HepG2 (cell line): ENCODE results near the gene SPATA46. TPM values are rescaled to one million over a fixed set of nuclear protein-coding genes. Genes with fewer than 3 reads are reported as not detected.

Experiments
- ATAC-seq: fragments of 200-7000 bp; cut with Tn5 transposase; 3 replicates; pipeline ENCODE4 v1.9.1; 2020; ENCODE audit warnings: mild to moderate bottlenecking, moderate library complexity
- BruUV-seq: library from RNA; stranded (reverse); fragments of 400-500 nt; replicated peaks from 2 replicates; lab custom pipeline; 2021; lab: Mats Ljungman, UMichigan
- CTCF ChIA-PET: fragments of 300-600 bp; formaldehyde crosslinking; extraction: SDS; loops from one replicate; lab custom pipeline; 2021; ENCODE audit warnings: low total read pairs, inconsistent platforms, low intra/inter-chr PET ratio; lab: Yijun Ruan, JAX
- POLR2A ChIA-PET: fragments of 350-600 bp; sonication (Branson Sonifier 250); formaldehyde crosslinking; loops from one replicate; lab custom pipeline; 2020; ENCODE audit warnings: antibody characterized with exemption, inconsistent platforms; lab: Yijun Ruan, JAX
- DNase-seq: peaks from one replicate; pipeline ENCODE4 v3.0.0-alpha.2; 2015; ENCODE audit warnings: low spot score
- FAIRE-seq: peaks from 3 replicates; lab custom pipeline; 2011; peaks lifted over from hg19 to GRCh38; lab: Jason Lieb, UNC
- H2AFZ ChIP-seq: one replicate; pipeline ENCODE4 v1.6.1; 2011; ENCODE audit warnings: low read length, inconsistent platforms
- H3K27ac ChIP-seq: fragments of 300-600 bp; 3 replicates; pipeline ENCODE4 v1.8.0; 2011; ENCODE audit warnings: mixed run types, mild to moderate bottlenecking, mixed read lengths, low read length, inconsistent platforms; ENCODE audit not compliant: insufficient read depth; ENCODE audit errors: extremely low read length
- H3K27me3 ChIP-seq, 2 experiments: fragments of 200-600 bp in 1 of 2; 2 replicates in 1 of 2; 3 replicates in 1 of 2; pipeline versions ENCODE4 v1.6.0 to v1.8.0; 2011; ENCODE audit warnings: low read length in 2 of 2, mild to moderate bottlenecking in 2 of 2, moderate library complexity in 2 of 2, inconsistent platforms in 1 of 2; ENCODE audit not compliant: insufficient read depth in 2 of 2, control insufficient read depth in 1 of 2
- H3K36me3 ChIP-seq, 2 experiments: fragments of 200-600 bp in 1 of 2; replicated peaks in 1 of 2; 2 replicates in 1 of 2; 3 replicates in 1 of 2; pipeline versions ENCODE4 v1.5.1 to v1.8.0; 2011; ENCODE audit warnings: low read length in 2 of 2, inconsistent platforms in 1 of 2; ENCODE audit not compliant: insufficient read depth in 2 of 2, control insufficient read depth in 1 of 2
- H3K4me1 ChIP-seq: 2 replicates; pipeline ENCODE4 v1.5.1; 2012; ENCODE audit warnings: low read length, inconsistent platforms; ENCODE audit not compliant: insufficient read depth
- H3K4me2 ChIP-seq: 2 replicates; pipeline ENCODE4 v1.6.0; 2011; ENCODE audit warnings: low read depth, low read length, inconsistent platforms
- H3K4me3 ChIP-seq, 3 experiments: fragments of 200-600 bp in 1 of 3; sonication (generic), shearing (Covaris generic) in 1 of 3; replicated peaks in 1 of 3; 2 replicates each; pipeline ENCODE4 v1.5.1; 2011 to 2016; ENCODE audit warnings: low read length in 3 of 3, inconsistent platforms in 2 of 3, low read depth in 2 of 3, mild to moderate bottlenecking in 2 of 3, control low read depth in 1 of 3, mixed read lengths in 1 of 3; ENCODE audit not compliant: insufficient read depth in 1 of 3
- H3K79me2 ChIP-seq: one replicate; pipeline ENCODE4 v1.6.1; 2011; ENCODE audit warnings: low read length, inconsistent platforms; ENCODE audit not compliant: insufficient read depth
- H3K9ac ChIP-seq: 2 replicates; pipeline ENCODE4 v1.6.0; 2011; ENCODE audit warnings: mild to moderate bottlenecking, low read depth, low read length, inconsistent platforms; ENCODE audit not compliant: insufficient read depth
- H3K9me3 ChIP-seq: 2 replicates; pipeline ENCODE4 v1.5.1; 2012; ENCODE audit warnings: mild to moderate bottlenecking, low read length
- H4K20me1 ChIP-seq: 2 replicates; pipeline ENCODE4 v1.6.0; 2011; ENCODE audit warnings: inconsistent platforms, mild to moderate bottlenecking, low read length, moderate library complexity; ENCODE audit not compliant: insufficient read depth
- MIER2 ChIP-seq: IDR thresholded peaks from 2 replicates; pipeline ENCODE4 v1.6.1; 2016; ENCODE audit warnings: missing biosample characterization, missing genetic modification reagents
- REST ChIP-seq, 2 experiments: IDR thresholded peaks; 2 replicates each; pipeline ENCODE4 v1.6.1; 2011 to 2012; ENCODE audit warnings: low read length in 2 of 2, borderline replicate concordance in 1 of 2, low read depth in 1 of 2, mild to moderate bottlenecking in 1 of 2, moderate library complexity in 1 of 2
- SOX13 ChIP-seq, 3 experiments: fragments of 450-650 bp in 1 of 3; sonication (generic) in 1 of 3; formaldehyde crosslinking in 1 of 3; IDR thresholded peaks in 2 of 3; conservative IDR thresholded peaks in 1 of 3; 2 replicates each; pipeline versions ENCODE4 v1.5.0 to v1.6.1; 2016 to 2020; ENCODE audit warnings: antibody characterized with exemption in 1 of 3, mild to moderate bottlenecking in 1 of 3, missing compliant biosample characterization in 1 of 3, missing genetic modification reagents in 1 of 3, moderate library complexity in 1 of 3
- THRA ChIP-seq: sonication (generic); formaldehyde crosslinking; IDR thresholded peaks from 2 replicates; pipeline ENCODE4 v1.4.0; 2020; ENCODE audit warnings: missing genetic modification reagents, borderline replicate concordance
- TRAFD1 ChIP-seq: sonication (generic); formaldehyde crosslinking; IDR thresholded peaks from 2 replicates; pipeline ENCODE4 v1.5.1; 2020; ENCODE audit warnings: missing genetic modification reagents, mild to moderate bottlenecking, borderline replicate concordance
- ZBTB7B ChIP-seq: sonication (generic); formaldehyde crosslinking; IDR thresholded peaks from 2 replicates; pipeline ENCODE4 v1.4.0; 2020; ENCODE audit warnings: missing genetic modification reagents
- ZFP90 ChIP-seq: sonication (generic); formaldehyde crosslinking; IDR thresholded peaks from 2 replicates; pipeline ENCODE4 v1.8.0; 2022; ENCODE audit warnings: missing genetic modification reagents, mild to moderate bottlenecking, inconsistent platforms, borderline replicate concordance
- ZNF556 ChIP-seq: sonication (generic); formaldehyde crosslinking; IDR thresholded peaks from 2 replicates; pipeline ENCODE4 v1.4.0; 2020; ENCODE audit warnings: mild to moderate bottlenecking, missing genetic modification reagents, borderline replicate concordance
- in situ Hi-C: cut with HindIII; loops from 2 replicates; pipeline ENCODE4 v1.10.0; 2017; ENCODE audit warnings: low pct_unique_long_range_greater_than_20kb; ENCODE audit not compliant: extremely low pct_ligation_motif_present
- intact Hi-C: fragments of 100-400 bp; cut with micrococcal nuclease; formaldehyde crosslinking; loops from one replicate; pipeline ENCODE4 v1.10.0; 2022; ENCODE audit not compliant: unreplicated experiment
- polyA plus RNA-seq, 8 experiments: library from polyadenylated mRNA; depleted of rRNA in 3 of 8; stranded (reverse) in 7 of 8; unstranded in 1 of 8; fragments of >200 nt; fragmentation: Illumina TruSeq in 4 of 8; extraction: Trizol in 4 of 8; gene quantifications; 2 replicates each; pipeline versions ENCODE4 v1.2.1 to v1.2.3, GENCODE V29; 2011 to 2016; ENCODE audit warnings: low read depth in 4 of 8, missing spikeins in 1 of 8, mixed read lengths in 1 of 8; ENCODE audit not compliant: insufficient read depth in 1 of 8
- total RNA-seq, 5 experiments: library from RNA; depleted of rRNA; stranded (reverse); fragments of >200 nt; fragmentation: Illumina TruSeq; extraction: Trizol; gene quantifications; 2 replicates each; pipeline ENCODE4 v1.2.3, GENCODE V29; 2016; ENCODE audit warnings: low read depth in 1 of 5

The SPATA46 gene
- total and polyA plus RNA-seq, 2 of the 13 experiments (the other 11 are each of a cell fraction or from before 2014, with no cell fraction given), result not detected

GRCh38 chr1:162329826-162330225 is 46.8 kb downstream of the SPATA46 start (continued):
- TF ChIP-seq TRAFD1 (CRISPR knock-in tag) (no peak), SOX13 (IDR thresholded peaks at IDR 0.05) (no peak), SOX13 (CRISPR knock-in tag; conservative IDR thresholded peaks at IDR 0.05 in 1 of 2, IDR thresholded peaks at IDR 0.05 in 1 of 2) (no peak), REST (IDR thresholded peaks at IDR 0.05; ENCODE audit: borderline replicate concordance in 1 of 2, low read depth in 1 of 2, low read length in 2 of 2) (no peak), ZFP90 (no peak), ZBTB7B (CRISPR knock-in tag) (no peak), MIER2 (CRISPR knock-in tag) (no peak)

GRCh38 chr1:162328512-162328911 is 48.1 kb downstream of the SPATA46 start:
- POLR2A ChIA-PET, result no interaction called here
- intact Hi-C loops, result no loop called here
- H3K4me1 ChIP-seq, result no peaks in the 10 kb centered on the region
- no peaks in the 10 kb centered on the region for H3K27me3 ChIP-seq
- no peak overlapping the region for H2AFZ ChIP-seq
- H3K9me3 ChIP-seq, result no peaks in the 10 kb centered on the region
- no peaks in the 10 kb centered on the region for H4K20me1 ChIP-seq
- no peaks in the 10 kb centered on the region for H3K79me2 ChIP-seq
- CTCF ChIA-PET, result no interaction called here
- H3K36me3 ChIP-seq, result peaks cover 0 to 10% of the 10 kb centered on the region in 2 experiments; a peak in 2 of 5 replicates
- no peak overlapping the region for H3K27ac ChIP-seq
- ATAC-seq (no peak), DNase-seq (no peak), FAIRE-seq (no peak)
- TF ChIP-seq THRA (no peak), ZNF556 (no peak)
- H3K4me2 ChIP-seq, result no peak overlapping the region
- in situ Hi-C loops, result no loop called here
- BruUV-seq, result no TSS peak
- H3K4me3 ChIP-seq, result no peak overlapping the region
- H3K9ac ChIP-seq, result no peak overlapping the region
